Calu3 (cell line): ENCODE data around the gene PLA2G6. TPM values are rescaled to one million over a fixed set of nuclear protein-coding genes. Genes with fewer than 3 reads are reported as not detected.

Experiments used
- BruUV-seq: library from RNA; stranded (reverse); fragments of 400-500 nt; replicated peaks from 2 replicates; lab custom pipeline; 2021; lab: Mats Ljungman, UMichigan
- CTCF ChIA-PET: fragments of 300-600 bp; sonication (Branson Sonifier 250); formaldehyde crosslinking; loops from one replicate; lab custom pipeline; 2022; ENCODE audit warnings: antibody characterized with exemption; lab: Charles Lee
- DNase-seq: peaks from one replicate; pipeline ENCODE4 v3.0.0; 2022
- H3K27ac Mint-ChIP-seq: one replicate; pipeline ENCODE4 v1.8.0; 2022; ENCODE audit warnings: mixed read lengths; ENCODE audit not compliant: unreplicated experiment
- H3K27me3 Mint-ChIP-seq: one replicate; pipeline ENCODE4 v1.8.0; 2022; ENCODE audit warnings: mixed read lengths; ENCODE audit not compliant: unreplicated experiment
- H3K36me3 Mint-ChIP-seq: one replicate; pipeline ENCODE4 v1.8.0; 2022; ENCODE audit warnings: mild to moderate bottlenecking, moderate library complexity, mixed read lengths; ENCODE audit not compliant: insufficient read depth, unreplicated experiment
- H3K4me1 Mint-ChIP-seq: one replicate; pipeline ENCODE4 v1.8.0; 2022; ENCODE audit warnings: mild to moderate bottlenecking, low read depth, mixed read lengths; ENCODE audit not compliant: unreplicated experiment
- H3K4me3 Mint-ChIP-seq: one replicate; pipeline ENCODE4 v1.8.0; 2022; ENCODE audit warnings: mild to moderate bottlenecking, low read depth, moderate library complexity, mixed read lengths; ENCODE audit not compliant: unreplicated experiment
- H3K9me3 Mint-ChIP-seq: one replicate; pipeline ENCODE4 v1.8.0; 2022; ENCODE audit warnings: low read depth, mixed read lengths; ENCODE audit not compliant: unreplicated experiment
- intact Hi-C: fragments of 100-400 bp; cut with micrococcal nuclease; formaldehyde crosslinking; loops from one replicate; pipeline ENCODE4 v1.10.0; 2022; ENCODE audit not compliant: unreplicated experiment
- total RNA-seq: library from RNA; stranded (reverse); gene quantifications from 2 replicates; pipeline ENCODE4 v1.2.3, GENCODE V29; 2022
- TF ChIP-seq, protein P1 (sequence below): fragments of 200-600 bp; IDR thresholded peaks from one replicate; pipeline ENCODE4 v1.8.0; 2022; ENCODE audit warnings: antibody characterized with exemption; ENCODE audit not compliant: unreplicated experiment

The PLA2G6 gene
- total RNA-seq, 1 experiment from 2014 or later = 43.5 TPM

DNA sequence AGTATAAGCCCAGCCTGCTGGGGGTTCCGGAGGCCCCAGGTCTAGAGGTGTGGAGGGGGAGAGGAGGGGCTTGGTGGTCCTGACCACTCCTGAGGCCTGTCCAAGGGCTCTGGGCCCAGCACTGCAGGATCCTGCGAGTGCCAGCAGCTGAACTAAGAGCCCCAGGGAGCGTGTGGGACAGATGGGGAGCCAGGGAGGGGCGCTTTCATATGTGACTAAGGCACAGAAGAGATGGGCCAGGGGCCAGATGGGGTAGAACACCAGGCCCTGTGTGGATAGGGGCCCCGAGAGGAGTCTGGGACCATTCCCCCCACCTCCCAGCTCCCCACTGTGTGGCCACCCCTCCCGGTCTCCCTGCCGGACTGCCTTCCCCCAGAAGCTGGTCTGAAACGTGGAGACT, 38.5 kb upstream of the PLA2G6 start:
- no peaks in the 10 kb centered on the region for H3K9me3 Mint-ChIP-seq

DNA sequence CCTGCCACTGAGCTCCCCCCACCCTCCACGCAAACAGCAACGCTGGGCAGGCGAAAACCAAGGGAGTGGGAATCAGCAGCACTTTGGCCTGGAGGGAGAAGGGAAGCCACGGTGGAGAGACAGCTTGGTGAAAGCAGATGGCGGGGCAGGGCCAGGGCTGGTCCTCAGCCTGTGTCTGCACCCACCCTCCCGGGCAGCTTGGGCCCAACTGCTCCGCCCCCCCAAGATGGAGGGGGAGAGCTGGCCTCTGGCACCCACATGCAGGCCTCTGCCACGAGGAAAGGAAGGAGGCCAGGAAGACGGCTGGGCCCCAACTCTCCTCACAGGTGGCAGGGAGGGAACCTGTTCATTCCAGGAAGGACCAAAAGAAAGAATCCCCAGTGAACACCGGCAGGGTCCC, 38.0 kb upstream of the PLA2G6 start:
- Mint-ChIP-seq H3K9me3 (no peaks in the 10 kb centered on the region), H3K36me3 (peaks cover 89% of the 10 kb centered on the region), H3K4me3 (no peak overlapping the region), H3K27ac (peak overlapping the region; percentile 98), H3K4me1 (peaks cover 74% of the 10 kb centered on the region), H3K27me3 (no peaks in the 10 kb centered on the region)
- BruUV-seq = no TSS peak
- TF ChIP-seq, protein P1, sequence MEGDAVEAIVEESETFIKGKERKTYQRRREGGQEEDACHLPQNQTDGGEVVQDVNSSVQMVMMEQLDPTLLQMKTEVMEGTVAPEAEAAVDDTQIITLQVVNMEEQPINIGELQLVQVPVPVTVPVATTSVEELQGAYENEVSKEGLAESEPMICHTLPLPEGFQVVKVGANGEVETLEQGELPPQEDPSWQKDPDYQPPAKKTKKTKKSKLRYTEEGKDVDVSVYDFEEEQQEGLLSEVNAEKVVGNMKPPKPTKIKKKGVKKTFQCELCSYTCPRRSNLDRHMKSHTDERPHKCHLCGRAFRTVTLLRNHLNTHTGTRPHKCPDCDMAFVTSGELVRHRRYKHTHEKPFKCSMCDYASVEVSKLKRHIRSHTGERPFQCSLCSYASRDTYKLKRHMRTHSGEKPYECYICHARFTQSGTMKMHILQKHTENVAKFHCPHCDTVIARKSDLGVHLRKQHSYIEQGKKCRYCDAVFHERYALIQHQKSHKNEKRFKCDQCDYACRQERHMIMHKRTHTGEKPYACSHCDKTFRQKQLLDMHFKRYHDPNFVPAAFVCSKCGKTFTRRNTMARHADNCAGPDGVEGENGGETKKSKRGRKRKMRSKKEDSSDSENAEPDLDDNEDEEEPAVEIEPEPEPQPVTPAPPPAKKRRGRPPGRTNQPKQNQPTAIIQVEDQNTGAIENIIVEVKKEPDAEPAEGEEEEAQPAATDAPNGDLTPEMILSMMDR = no peak
- intact Hi-C loops = no loop called here
- DNase-seq = no peak
- CTCF ChIA-PET = interaction anchor here (0.5 to 1.4 kb wide), 5 partner anchors 9 to 167 kb away, joined by 3 to 8 read pairs (median 4); no protein-coding TSS in a partner anchor

More for the DNA sequence above, 38.5 kb upstream of the PLA2G6 start:
- TF ChIP-seq, protein P1 = no peak
- peak overlapping the region; percentile 98 for H3K27ac Mint-ChIP-seq
- intact Hi-C loops = no loop called here
- H3K27me3 Mint-ChIP-seq = no peaks in the 10 kb centered on the region
- no peak for DNase-seq
- BruUV-seq = no TSS peak
- CTCF ChIA-PET = interaction anchor here (0.5 to 1.4 kb wide), 3 partner anchors 9 to 42 kb away, joined by 3 to 5 read pairs (median 3); no protein-coding TSS in a partner anchor
- H3K4me3 Mint-ChIP-seq = no peak overlapping the region
- H3K4me1 Mint-ChIP-seq = peaks cover 69% of the 10 kb centered on the region
- H3K36me3 Mint-ChIP-seq = peaks cover 89% of the 10 kb centered on the region

DNA sequence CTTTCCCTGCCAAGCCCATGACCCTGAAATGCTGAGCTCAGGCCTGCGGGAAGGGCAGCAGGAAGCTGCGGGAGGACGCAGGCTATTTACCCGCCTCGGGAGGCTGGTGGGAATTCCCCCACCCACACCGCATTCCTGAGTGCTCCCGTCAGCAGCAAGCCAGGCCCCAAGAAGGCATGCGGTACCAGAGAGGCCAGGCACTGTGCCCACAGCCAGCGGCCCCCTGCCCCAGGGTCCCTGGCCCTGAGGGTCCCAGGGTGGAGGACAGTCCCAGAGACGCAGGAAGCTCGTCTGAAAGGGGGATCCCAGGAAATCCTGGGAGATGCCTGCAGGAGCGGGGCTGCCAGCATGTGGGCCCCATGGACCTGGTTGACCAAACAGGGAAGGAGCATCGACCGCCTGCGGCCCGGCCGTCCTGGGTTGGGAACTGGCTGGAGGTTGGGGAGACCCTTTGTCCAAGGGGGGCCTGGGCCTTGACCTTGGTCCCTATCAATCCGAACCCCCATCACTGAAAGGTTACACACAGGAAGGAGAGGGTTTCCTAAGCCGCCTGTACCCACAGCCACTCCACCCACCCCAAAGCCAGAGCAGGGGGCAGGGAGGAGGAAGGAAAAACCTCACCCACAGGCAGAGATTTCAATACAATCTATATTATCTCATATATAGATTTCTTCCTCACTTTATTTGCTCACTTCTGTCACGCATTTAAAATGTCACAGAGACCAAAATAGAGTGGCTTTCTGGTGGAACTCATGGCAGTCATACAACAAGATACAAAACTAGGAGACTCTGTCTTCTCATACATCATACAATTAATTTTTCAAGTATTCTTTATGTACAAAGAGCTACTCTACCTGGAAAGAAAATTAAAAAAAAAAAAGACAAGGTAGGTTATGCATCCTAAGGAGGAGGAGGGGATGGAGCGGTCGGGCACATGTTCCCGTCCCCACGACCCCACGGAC, 37.3 kb upstream of the PLA2G6 start:
- peak; percentile 97 for DNase-seq
- peaks cover 74% of the 10 kb centered on the region for H3K4me1 Mint-ChIP-seq
- H3K4me3 Mint-ChIP-seq = peak overlapping the region; percentile 43
- TSS peak; percentile 19 for BruUV-seq
- CTCF ChIA-PET = interaction anchor here (0.6 to 1.4 kb wide), 8 partner anchors 9 to 167 kb away, joined by 3 to 8 read pairs (median 4); no protein-coding TSS in a partner anchor
- H3K27ac Mint-ChIP-seq = peak overlapping the region; percentile 98
- no peaks in the 10 kb centered on the region for H3K9me3 Mint-ChIP-seq
- H3K27me3 Mint-ChIP-seq = no peaks in the 10 kb centered on the region
- intact Hi-C loops = no loop called here
- H3K36me3 Mint-ChIP-seq = peaks cover 94% of the 10 kb centered on the region
- TF ChIP-seq, protein P1 = no peak

DNA sequence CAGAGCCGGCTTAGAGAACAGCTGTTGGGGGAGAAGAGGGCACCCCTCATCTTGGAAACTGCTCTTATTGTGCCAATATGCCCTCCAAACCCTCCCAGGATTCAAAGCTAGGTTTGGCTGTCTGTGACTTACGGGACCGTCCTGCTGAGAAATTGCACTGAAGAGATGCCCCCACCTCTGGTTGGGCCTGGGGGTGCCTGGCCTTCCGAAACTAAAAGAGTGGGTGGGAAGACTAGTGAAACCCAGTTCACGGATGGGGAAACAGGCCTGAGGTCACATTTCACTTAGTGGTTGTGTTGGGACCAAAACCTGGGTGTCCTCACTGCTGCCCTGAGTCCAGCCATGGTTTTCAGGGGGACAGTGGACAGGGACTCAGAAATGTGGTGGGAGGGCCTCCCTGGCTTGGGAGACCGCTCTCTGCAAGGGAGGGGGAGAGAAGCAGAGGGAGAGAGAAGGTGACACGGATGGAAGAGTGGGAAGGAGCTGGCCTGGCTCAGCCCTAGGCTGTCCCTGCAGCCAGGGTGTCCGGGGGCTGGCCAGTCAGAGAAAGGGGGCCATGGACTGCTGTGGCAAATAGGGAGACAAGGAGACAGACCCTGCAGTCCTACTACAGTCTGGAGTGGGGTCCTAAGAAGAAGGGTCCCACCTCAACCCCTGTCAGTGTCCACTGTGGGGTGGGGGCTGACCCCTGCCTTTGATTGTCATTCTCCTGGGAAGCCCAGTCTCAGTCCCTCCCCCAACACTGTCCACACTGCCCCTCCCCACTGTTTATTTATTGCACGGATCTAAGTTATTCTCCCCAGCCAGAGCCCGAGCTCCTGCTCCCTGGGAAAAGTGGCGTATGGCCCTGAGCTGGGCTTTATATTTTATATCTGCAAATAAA, 33.8 kb upstream of the PLA2G6 start:
- DNase-seq = no peak
- H3K27ac Mint-ChIP-seq = peak overlapping the region; percentile 94
- intact Hi-C loops = no loop called here
- TF ChIP-seq, protein P1 = no peak
- H3K27me3 Mint-ChIP-seq = no peaks in the 10 kb centered on the region
- H3K9me3 Mint-ChIP-seq = no peaks in the 10 kb centered on the region
- H3K4me1 Mint-ChIP-seq = peaks cover 57% of the 10 kb centered on the region
- BruUV-seq = no TSS peak
- peak overlapping the region; percentile 41 for H3K4me3 Mint-ChIP-seq
- CTCF ChIA-PET = interaction anchor here (1.1 kb wide), 1 partner anchor 13 kb away, joined by 3 read pairs; no protein-coding TSS in a partner anchor
- H3K36me3 Mint-ChIP-seq = peaks cover 99% of the 10 kb centered on the region
